ENCODE measurements around the gene FBXO28. TPM values are rescaled to one million over a fixed set of nuclear protein-coding genes. Genes with fewer than 3 reads are reported as not detected.
"Not testable (repeated sequence)": the region's sequence is repeated elsewhere in the genome, so short reads cannot be mapped to it uniquely, and the experiment has no call there.

Gene FBXO28, protein sequence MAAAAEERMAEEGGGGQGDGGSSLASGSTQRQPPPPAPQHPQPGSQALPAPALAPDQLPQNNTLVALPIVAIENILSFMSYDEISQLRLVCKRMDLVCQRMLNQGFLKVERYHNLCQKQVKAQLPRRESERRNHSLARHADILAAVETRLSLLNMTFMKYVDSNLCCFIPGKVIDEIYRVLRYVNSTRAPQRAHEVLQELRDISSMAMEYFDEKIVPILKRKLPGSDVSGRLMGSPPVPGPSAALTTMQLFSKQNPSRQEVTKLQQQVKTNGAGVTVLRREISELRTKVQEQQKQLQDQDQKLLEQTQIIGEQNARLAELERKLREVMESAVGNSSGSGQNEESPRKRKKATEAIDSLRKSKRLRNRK
- 58.6 TPM for total RNA-seq

DNA sequence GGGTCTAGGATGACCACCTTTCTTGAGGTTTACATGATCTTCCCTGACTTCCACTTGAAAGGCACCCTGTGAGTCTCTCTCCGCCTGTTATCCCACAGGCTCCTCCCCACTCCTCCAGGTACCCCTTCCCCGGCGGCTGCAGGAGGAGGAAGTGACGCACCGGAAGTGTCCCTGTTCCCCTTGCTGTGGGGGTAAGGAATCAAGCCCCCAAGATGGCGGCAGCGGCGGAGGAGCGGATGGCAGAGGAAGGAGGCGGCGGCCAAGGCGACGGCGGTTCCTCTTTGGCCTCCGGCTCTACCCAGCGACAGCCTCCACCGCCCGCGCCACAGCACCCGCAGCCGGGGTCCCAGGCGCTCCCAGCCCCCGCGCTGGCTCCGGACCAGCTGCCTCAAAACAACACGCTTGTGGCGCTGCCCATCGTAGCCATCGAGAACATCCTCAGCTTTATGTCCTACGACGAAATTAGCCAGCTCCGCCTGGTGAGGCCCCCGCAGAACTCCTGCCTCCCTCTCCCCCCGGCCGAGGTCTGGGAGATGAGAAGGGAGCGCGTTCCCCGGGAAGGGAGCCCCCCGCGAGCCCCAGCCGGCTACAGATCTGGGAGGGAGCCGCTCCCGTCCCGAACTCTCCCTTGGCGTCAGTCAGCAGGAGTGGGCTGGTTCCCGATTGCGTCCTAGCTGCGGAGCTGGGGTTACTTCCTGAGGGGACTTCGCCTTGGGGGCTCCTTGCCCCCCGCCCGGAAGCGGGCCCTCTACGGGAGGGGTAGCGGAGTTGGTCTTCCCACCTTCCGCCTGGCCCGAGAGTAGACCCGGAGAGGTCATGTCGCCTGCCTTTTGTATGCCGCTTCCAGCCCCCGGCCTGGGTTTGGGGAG lies at the start of gene FBXO28:
TSS of gene FBXO28 (plus strand) at position 194 of the 869 bp plus-strand sequence. CDS start at position 213, 19 bp downstream.
- peaks cover 3% of the 10 kb centered on the region for H3K27me3 ChIP-seq (ENCODE audit: insufficient read depth, low read length)
- peaks cover 9% of the 10 kb centered on the region for H3K4me1 ChIP-seq (ENCODE audit: insufficient read depth, low read length)
- peak within 1 kb of the TSS; percentile 68 for H3K4me3 ChIP-seq (ENCODE audit: low read length)
- H3K9me3 ChIP-seq (ENCODE audit: low read depth, low read length): no peaks in the 10 kb centered on the region

DNA sequence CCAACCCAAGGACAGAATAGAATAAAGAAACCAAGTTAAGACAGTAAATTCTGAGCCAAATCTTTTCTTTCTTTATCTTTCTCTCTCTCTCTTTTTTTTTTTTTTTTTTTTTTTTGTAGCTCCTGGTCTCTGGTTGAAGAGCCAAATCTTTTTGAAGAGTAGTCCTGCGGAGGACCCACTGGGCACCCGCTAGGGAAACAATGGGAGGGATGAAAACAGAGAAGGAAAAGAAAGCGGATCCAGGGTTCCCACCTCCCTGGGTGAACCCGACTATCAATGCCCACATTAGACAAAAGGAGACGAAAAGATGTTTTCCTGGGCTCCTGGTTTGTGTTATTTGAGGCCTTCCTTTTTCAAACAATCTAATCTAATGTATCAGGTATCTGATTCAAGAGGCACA lies 49.8 kb upstream of the FBXO28 start:
- H3K4me3 ChIP-seq (ENCODE audit: low read length): no peak overlapping the region
- no peaks in the 10 kb centered on the region for H3K4me1 ChIP-seq (ENCODE audit: insufficient read depth, low read length)
- no peaks in the 10 kb centered on the region for H3K9me3 ChIP-seq (ENCODE audit: low read depth, low read length)
- no peaks in the 10 kb centered on the region for H3K27me3 ChIP-seq (ENCODE audit: insufficient read depth, low read length)

DNA sequence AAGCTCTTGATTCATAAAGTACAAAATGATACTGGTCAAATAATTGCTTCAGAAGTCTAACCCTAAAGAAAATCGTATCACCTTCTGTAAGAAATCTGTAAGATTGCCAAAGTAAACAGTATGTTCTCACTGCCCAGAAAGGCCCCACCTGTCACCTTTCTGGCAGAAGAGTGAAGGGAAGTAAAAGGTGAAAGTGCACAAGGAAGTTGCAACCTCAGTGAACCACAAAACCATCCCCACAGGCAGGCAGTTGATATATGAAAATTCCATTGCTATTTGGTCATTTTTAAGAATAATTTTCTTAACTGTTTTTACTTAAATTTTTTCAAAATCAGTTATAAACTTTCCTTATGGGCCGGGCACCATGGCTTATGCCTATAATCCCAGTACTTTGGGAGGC lies 48.5 kb upstream of the FBXO28 start:
- Histone ChIP-seq H3K27me3 (ENCODE audit: insufficient read depth, low read length) (peaks cover under 1% of the 10 kb centered on the region), H3K4me1 (ENCODE audit: insufficient read depth, low read length) (no peaks in the 10 kb centered on the region), H3K9me3 (ENCODE audit: low read depth, low read length) (no peaks in the 10 kb centered on the region), H3K4me3 (ENCODE audit: low read length) (no peak overlapping the region)

DNA sequence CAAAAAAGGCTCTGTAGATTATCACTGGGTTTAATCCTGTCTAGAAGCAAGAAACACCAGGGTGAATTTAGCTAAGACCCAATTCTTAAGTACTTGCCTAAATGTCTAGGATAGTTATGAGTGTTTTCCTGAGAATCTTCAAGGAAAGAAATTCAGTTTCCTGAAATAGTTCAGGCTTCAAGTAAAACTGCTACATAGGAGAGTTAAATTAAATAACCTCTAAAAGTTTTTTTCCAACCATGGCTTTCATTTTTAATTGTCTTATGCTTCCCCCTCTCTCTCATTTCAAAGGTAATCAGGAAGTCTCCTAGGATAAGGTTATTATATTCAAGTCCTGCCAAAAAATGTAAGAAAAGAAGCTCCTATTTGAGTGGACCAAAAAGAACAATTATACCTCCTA lies 46.7 kb upstream of the FBXO28 start:
- Histone ChIP-seq H3K9me3 (ENCODE audit: low read depth, low read length) (no peaks in the 10 kb centered on the region), H3K4me3 (ENCODE audit: low read length) (no peak overlapping the region), H3K4me1 (ENCODE audit: insufficient read depth, low read length) (no peaks in the 10 kb centered on the region), H3K27me3 (ENCODE audit: insufficient read depth, low read length) (peaks cover 3% of the 10 kb centered on the region)

DNA sequence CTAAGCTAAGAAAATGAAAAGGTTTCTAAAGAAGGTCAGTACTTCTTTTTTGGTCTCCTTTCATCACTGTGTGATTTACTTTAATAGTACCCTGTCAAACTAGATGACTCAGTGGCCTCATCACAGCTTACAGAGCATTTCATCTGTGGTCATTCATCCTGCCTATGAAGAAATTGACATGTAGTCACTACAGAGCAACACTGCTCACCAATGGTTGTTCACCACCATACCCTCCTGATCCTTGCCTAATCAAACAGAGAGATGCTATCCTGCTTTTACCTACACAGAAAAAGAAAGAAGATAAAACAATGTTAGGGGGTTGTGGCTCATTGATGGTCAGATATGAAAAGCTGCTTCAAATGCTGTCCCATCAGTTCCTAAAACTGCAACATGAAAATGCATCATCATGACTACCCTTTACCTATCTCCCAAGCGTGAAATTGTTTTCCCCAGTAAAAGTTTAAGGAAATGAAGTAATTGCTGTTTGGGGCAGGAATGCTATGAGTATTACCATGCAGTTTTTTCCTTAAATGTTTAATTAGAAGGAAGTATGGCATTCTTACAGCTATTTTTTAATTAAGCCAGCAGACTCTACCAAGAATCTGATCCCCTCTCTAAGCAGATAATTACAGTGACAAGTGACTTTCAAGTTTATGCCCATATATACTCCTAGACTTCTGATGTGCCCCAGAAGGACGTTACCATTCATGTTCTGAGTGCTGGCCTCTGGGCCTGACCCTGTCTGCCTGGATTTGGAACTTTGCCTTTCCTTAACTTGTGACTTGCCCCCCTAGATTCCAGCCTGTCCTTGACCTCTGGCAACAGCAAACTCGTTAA lies 46.1 kb upstream of the FBXO28 start:
- H3K9me3 ChIP-seq (ENCODE audit: low read depth, low read length): no peaks in the 10 kb centered on the region
- H3K4me1 ChIP-seq (ENCODE audit: insufficient read depth, low read length): no peaks in the 10 kb centered on the region

DNA sequence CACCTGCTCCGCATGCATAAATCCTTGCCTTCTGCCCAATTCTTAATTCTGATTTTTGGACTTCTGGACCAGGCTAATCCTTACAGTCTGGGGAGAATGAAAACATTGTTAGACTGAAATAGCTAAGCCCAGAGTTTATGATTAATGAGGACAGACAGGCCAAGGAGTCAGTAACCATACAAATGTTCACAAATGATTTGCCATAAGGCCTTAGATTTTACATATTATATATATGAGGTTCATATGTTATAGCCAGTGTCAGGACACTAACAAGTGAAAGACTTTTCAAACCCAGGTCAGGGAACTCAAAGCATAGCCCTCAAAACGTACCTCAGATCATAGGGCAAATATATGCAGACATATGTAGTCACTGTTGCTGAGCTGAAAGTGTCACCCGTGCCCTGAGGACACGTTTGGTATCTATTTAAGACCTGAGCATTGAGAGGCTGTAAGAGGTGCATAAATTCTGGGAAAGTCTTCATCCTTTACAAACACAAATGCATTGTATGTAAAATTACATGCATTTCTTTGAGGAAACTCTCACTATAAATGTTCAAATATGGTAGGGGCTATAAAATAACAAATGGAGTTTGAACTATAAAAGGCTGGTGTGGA lies 45.3 kb upstream of the FBXO28 start:
- H3K4me3 ChIP-seq (ENCODE audit: low read length): no peak overlapping the region
- H3K4me1 ChIP-seq (ENCODE audit: insufficient read depth, low read length): no peaks in the 10 kb centered on the region
- H3K27me3 ChIP-seq (ENCODE audit: insufficient read depth, low read length): peaks cover 10% of the 10 kb centered on the region
- H3K9me3 ChIP-seq (ENCODE audit: low read depth, low read length): no peaks in the 10 kb centered on the region

More for the DNA sequence above, 46.1 kb upstream of the FBXO28 start:
- no peak overlapping the region for H3K4me3 ChIP-seq (ENCODE audit: low read length)
- H3K27me3 ChIP-seq (ENCODE audit: insufficient read depth, low read length): peaks cover 9% of the 10 kb centered on the region

DNA sequence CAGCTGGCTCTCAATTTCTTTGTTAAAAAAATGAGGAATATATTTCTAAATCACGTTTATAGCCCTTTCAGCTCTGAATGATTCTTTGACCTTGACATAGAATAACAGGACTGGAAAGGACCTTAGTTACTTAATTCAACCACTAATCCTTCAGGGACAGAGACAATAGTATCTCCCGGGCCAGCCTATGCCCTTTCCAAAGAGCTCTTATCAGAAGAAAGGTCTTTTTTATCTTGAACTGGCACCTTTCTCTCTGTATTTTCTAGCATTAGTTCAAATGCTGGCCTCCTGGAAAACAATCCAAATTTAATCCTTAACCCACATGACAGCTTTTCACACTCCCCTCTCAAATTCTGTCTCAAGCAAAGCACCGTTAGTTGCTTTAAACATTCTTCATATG lies 44.8 kb upstream of the FBXO28 start:
- Histone ChIP-seq H3K27me3 (ENCODE audit: insufficient read depth, low read length) (peaks cover 10% of the 10 kb centered on the region), H3K4me3 (ENCODE audit: low read length) (no peak overlapping the region), H3K4me1 (ENCODE audit: insufficient read depth, low read length) (no peaks in the 10 kb centered on the region), H3K9me3 (ENCODE audit: low read depth, low read length) (no peaks in the 10 kb centered on the region)

DNA sequence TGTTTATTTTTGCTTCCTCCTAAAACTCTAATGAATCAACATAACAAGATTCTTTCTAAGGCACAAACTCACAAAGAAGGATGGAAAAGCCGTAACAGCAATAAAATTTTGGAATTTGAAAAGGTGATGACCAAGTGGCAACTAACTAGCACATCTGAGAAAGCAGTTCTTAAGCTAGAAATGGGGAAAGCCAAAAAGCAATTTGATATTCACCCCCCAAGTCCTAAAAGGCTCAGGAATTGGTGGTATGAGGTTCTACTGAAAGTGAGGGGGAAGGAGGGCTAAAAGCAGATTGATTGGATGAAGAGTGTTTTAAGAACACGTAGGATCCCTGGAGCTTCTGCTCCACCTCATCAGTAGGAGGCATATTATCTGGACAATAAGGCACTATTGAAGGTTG lies 43.4 kb upstream of the FBXO28 start:
- H3K4me1 ChIP-seq (ENCODE audit: insufficient read depth, low read length): no peaks in the 10 kb centered on the region
- no peak overlapping the region for H3K4me3 ChIP-seq (ENCODE audit: low read length)
- no peaks in the 10 kb centered on the region for H3K9me3 ChIP-seq (ENCODE audit: low read depth, low read length)
- H3K27me3 ChIP-seq (ENCODE audit: insufficient read depth, low read length): peaks cover 10% of the 10 kb centered on the region

DNA sequence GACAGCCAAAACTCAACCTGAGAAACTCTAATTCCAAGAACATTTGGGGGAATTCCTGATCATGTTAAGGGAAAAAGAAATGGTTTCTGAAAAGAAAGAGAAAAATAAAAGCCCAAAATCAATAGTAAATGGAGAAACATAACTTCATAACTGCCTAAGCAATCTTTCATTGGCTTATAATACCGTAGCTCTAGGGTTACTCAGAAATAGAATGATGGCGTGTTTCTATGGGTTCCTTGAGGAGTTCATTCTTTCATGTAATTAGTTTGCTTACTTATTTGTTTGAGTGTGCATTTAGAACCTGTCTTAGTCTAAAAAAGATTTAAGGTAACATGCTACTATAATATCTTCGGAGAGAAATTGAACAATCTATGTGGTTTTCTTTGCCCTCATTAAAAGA lies 37.5 kb upstream of the FBXO28 start:
- no peaks in the 10 kb centered on the region for H3K4me1 ChIP-seq (ENCODE audit: insufficient read depth, low read length)
- no peak overlapping the region for H3K4me3 ChIP-seq (ENCODE audit: low read length)
- H3K9me3 ChIP-seq (ENCODE audit: low read depth, low read length): no peaks in the 10 kb centered on the region
- peaks cover 6% of the 10 kb centered on the region for H3K27me3 ChIP-seq (ENCODE audit: insufficient read depth, low read length)

DNA sequence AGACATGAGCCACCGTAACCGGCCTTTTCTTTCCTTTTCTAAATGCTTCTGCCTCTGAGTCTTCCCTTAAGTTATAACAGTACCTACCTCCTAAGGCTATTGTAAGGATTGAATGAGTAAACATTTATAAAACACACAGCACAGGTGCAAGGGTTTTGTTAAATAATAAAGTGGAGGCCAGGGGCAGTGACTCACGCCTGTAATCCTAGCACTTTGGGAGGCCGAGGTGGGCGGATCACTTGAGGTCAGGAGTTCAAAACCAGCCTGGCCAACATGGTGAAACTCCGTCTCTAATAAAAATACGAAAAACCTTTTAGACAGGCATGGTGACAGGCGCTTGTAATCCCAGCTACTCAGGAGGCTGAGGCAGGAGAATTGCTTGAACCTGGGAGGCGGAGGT lies 34.3 kb upstream of the FBXO28 start:
- not testable (repeated sequence) for H3K4me3 ChIP-seq (ENCODE audit: low read length); H3K27me3 ChIP-seq (ENCODE audit: insufficient read depth, low read length); H3K4me1 ChIP-seq (ENCODE audit: insufficient read depth, low read length); H3K9me3 ChIP-seq (ENCODE audit: low read depth, low read length)

DNA sequence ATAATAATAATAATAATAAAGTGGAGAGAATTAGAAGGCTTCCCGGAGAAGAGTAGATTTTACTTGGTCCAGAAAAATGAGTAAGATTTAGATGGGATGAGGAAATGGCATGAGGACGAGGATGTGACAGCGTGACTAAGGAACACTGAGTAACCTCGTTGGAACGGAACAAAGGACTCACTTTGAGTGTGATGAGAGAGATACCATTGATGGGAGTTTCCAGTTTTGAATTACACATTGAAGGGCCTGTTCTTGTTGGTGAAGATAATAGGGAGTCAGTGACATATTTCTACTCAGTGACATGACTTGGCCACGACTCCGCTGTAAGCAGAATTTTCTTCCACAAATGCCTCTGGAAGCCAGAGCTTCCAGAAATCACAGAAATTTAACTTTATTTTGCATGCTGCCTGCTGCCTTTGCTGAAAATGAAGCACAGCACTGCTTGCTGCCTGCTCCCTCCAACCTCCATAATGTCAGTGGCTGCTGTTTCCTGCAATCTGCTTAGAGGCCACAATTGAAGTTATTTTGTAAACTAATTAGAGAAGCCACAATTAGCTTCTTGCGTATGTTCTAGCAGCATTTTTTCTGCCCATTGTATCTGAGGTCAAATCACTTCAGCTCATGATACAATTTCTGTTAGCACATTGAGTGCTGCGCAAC lies 33.7 kb upstream of the FBXO28 start:
- Histone ChIP-seq H3K4me3 (ENCODE audit: low read length) (no peak overlapping the region), H3K27me3 (ENCODE audit: insufficient read depth, low read length) (peaks cover 3% of the 10 kb centered on the region), H3K9me3 (ENCODE audit: low read depth, low read length) (no peaks in the 10 kb centered on the region), H3K4me1 (ENCODE audit: insufficient read depth, low read length) (no peaks in the 10 kb centered on the region)

DNA sequence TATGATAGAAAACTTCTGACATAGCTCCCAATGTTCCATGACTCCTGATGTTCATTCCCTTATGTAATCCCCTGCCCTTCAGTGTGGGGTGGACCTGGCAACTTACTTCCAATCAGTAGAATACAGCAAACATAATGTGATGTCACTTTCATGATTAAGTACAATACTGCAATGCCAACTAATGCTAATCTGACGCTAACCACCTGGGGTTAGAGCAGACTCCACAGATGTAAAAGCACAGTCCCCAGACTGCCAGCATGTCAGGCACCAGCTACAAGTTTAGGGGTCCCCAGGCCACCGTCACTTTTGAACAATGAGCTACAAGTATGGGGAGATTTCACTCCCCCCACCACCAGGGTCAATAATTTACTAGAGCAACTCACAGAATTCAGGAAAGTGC lies 32.3 kb upstream of the FBXO28 start:
- peaks cover 3% of the 10 kb centered on the region for H3K27me3 ChIP-seq (ENCODE audit: insufficient read depth, low read length)
- no peak overlapping the region for H3K4me3 ChIP-seq (ENCODE audit: low read length)
- no peaks in the 10 kb centered on the region for H3K9me3 ChIP-seq (ENCODE audit: low read depth, low read length)
- no peaks in the 10 kb centered on the region for H3K4me1 ChIP-seq (ENCODE audit: insufficient read depth, low read length)

DNA sequence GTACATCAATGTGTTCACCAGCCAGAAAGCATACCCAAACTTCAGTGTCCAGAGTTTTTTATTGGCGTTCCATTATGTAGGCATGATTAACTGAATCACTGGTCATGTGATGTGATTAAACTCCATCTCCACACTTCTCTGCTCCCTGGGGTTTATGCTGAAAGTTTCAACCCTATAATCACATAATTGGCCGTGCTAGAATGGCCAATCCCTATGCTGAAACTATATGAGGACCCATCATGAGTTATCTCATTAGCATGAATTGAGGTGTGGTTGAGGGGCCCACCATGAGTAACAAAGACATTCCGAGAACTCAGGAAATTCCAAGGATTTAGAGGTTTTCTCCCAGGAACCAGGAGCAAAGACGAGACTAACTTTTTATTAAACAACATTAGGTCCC lies 31.8 kb upstream of the FBXO28 start:
- Histone ChIP-seq H3K4me1 (ENCODE audit: insufficient read depth, low read length) (no peaks in the 10 kb centered on the region), H3K9me3 (ENCODE audit: low read depth, low read length) (no peaks in the 10 kb centered on the region), H3K4me3 (ENCODE audit: low read length) (no peak overlapping the region), H3K27me3 (ENCODE audit: insufficient read depth, low read length) (peaks cover 3% of the 10 kb centered on the region)

DNA sequence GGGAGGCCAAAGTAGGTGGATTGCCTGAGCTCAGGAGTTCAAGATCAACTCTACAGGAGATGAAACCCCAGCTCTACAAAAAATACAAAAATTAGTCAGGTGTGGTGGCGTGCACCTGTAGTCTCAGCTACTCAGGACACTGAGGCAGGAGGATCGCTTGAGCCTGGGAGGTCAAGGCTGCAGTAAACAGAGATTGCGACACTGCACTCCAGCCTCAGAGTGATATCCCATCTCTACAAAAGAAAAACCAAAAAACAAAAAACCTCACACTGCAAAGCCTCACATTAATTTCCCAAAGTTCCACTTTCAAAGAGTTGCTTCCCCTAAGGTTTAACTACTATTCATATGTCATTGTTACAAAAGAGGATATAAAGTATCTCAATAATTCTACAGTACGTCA lies 29.0 kb upstream of the FBXO28 start:
- H3K9me3 ChIP-seq (ENCODE audit: low read depth, low read length): no peaks in the 10 kb centered on the region
- H3K27me3 ChIP-seq (ENCODE audit: insufficient read depth, low read length): peaks cover 3% of the 10 kb centered on the region
- no peak overlapping the region for H3K4me3 ChIP-seq (ENCODE audit: low read length)
- no peaks in the 10 kb centered on the region for H3K4me1 ChIP-seq (ENCODE audit: insufficient read depth, low read length)
